Stimulated activated CD8-positive, alpha-beta memory T cell treated with anti-CD3 and anti-CD28 coated beads, Interleukin-12 subunit alpha, Interleukin-12 subunit beta, amount 100 ng/mL, for 24 hours (primary cell): Measurements from ENCODE around the gene ZNF423.

Experiments
- DNase-seq: peaks from one replicate; pipeline ENCODE4 v3.0.0-alpha.2; 2020; ENCODE audit errors: extremely low read depth

The ZNF423 gene

DNA sequence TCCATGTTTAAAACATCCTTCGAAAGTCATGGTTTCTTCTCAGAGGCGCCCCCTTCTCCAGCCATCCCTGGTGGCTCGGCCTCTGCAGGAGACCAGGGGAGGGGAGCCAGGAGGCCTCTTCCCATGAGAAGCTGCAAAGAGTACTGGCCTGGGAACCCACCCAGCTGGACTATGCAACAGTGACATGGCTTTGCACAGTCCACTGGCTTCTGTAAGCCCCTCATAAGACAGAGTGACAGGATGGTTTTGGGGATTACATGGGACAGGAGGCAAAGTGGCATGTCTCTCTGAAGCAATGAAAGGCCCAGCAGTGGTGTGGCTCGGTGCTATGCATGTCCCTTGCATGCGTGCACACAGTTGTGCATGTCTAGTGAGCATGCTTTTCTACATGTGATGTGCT is 382.8 kb downstream of the ZNF423 start:
- DNase-seq = no peak

DNA sequence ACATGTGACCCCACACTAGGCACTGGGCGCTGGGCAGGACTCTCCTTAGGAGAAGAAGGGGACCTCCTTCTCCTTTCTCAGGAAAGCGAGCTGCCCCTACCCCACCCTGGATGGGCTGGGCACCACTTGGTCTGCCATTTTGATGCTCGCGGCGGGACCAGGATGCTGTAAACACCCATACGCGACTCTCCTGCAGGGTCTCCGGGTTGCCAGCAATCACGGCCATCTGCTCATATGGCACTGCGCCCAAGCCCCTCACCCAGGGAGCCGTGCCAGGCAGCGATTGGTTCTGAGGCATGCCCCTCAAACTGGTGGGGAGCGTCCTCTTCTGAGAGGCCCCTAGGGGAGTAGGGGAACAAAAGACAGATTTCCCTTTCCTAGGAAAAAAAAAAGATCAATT is 383.3 kb downstream of the ZNF423 start:
- DNase-seq = no peak

DNA sequence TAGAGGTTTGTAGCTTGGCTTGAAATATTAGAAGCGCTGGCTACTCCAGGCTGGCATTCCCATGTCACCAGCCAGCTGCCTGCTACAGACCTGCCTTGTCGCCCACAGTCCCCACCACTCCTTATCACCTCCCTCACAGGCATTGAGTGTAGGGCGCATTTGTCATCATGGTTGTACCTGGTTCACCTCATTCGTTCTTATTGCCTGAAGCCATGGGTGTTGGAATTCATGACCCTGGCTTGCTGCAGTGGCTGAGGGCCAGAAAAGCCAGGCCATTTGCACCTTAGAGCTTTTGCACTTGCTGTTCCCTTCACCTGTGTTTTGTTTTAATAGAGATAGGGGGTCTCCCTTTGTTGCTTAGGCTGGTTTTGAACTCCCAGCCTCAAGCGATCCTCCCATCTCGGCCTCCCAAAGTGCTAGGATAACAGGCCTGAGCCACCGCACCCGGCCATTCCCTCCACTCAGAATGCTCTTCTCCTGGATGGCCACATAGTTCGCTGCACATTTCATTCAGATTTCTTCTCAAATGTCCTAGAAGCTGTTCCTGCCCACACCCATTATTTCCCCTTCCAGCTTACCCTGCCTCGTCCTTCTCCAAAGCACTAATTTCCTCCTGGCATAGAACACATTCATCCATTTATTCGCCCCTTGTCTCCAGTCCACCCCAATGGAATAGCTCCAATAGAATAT is 384.7 kb downstream of the ZNF423 start:
- no peak for DNase-seq

GRCh38 chr16:49470513-49470991 is 385.4 kb downstream of the ZNF423 start:
- DNase-seq = no peak

DNA sequence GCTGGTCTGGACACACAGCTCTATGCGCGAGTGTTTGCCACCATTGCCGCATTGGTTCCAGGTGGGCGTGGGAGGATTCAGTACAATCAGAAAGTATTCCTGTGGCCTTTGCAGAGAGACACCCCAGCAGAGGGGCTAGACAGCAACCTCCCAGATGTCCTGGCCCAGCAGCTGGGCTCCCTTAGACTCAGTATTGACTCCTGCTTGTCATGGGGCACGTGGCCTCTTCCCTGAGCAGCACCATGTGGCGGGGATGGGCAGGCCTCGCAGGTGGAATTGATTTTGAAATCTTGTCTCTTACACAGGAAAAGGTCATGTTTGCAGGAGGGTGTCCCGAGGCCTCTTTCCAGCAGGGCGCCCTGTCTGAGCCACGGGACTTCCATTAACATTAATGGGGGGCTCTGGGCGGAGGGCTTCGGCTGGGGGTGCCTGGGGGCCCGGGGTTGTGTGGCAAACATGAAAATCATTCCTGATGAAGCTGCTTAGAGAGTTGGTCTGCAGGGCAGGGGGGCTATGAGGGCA is 385.9 kb downstream of the ZNF423 start:
- DNase-seq = no peak

DNA sequence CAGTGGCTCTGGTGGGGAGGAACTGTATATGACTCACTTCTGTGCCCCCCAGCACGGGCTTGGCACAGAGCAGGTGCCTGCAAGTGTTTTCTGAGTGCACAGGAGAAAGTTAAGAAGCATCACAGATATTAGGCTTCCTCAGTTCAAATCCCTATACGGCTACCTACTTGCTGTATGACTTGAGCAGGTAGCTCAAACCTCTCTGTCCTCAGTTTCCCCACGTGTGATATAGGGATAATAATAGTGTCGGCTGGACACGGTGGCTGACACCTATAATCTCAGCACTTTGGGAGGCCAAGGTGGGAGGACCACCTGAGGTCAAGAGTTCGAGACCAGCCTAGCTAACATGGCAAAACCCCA is 386.6 kb downstream of the ZNF423 start:
- no peak for DNase-seq

- DNase-seq = no peak
Measured at GRCh38 chr16:49468611-49469310, 387.2 kb downstream of the ZNF423 start.

GRCh38 chr16:49467540-49468372 is 388.2 kb downstream of the ZNF423 start:
- DNase-seq = no peak

DNA sequence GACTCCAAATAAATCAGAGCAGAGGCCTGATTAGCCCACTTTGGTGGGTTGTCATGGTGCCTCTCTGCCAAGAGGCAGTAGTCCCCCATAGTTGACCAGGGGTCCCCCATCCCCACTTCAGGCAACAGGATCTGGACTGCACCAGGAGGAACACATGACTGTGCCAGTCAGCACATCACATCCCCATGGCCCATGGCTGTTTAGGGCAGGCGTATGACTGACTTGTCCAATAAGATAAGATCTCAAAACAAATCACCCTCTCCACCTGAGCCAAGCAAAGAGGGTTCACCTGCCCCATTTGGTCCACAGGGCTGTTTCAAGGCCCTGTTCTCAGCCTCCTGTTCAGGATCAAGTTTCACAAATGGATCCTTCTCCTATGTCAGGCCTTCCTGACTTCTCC is 389.0 kb downstream of the ZNF423 start:
- no peak for DNase-seq

DNA sequence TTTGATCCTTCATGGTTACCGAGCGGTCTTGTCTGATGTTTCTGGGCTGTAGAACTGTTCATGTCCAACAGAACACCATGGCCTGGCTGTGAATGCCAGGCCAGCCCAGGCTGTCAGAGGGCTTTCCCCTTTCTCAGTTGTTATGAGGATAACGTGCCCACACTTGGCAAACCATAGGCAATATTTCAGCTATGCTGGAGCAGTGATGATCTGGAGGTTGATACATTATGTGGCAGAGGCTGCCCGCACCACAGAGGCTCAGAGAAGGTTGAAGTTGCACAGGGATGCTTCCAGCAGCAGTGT is 389.4 kb downstream of the ZNF423 start:
- no peak for DNase-seq

DNA sequence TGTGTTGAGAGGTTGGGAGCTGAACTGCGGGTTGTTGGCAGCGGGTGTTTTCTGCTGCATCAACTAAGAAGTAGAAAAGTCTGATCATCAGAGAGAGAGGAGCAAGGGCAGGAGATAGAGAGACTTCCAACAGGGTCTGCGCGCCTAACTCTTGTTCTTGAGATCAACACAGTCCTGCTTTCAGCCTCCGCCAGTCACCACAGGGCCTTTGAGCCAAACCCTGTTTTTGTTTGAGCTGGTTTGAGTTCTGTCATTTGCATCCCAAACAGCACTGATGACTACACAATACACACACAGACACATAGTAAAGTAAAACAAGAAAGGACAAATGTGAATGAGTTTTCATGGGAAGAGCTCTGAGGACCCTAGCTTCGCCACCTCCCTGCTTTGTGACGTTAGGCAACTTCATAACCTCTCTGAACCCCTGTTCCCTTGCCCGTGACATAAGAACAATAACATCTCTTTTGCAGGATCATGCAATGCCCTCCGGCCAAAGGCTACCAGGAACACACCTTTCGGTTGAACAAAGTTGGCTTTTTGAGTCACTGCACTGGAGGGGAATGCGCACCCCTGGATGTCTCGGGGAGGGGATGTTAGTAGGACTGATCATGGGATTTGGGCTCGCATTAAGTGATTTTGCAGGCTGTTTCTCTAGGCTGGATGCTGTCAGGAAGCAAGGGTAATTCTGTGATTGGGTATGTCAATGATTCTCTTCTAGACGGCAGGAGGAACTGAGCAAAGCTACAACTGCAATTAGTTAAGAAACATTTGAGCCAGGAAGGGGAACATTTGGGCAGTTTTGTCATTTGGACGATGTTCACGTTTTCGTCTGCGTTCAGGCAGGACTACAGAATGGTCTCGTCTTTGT is 390.0 kb downstream of the ZNF423 start:
- DNase-seq = no peak

DNA sequence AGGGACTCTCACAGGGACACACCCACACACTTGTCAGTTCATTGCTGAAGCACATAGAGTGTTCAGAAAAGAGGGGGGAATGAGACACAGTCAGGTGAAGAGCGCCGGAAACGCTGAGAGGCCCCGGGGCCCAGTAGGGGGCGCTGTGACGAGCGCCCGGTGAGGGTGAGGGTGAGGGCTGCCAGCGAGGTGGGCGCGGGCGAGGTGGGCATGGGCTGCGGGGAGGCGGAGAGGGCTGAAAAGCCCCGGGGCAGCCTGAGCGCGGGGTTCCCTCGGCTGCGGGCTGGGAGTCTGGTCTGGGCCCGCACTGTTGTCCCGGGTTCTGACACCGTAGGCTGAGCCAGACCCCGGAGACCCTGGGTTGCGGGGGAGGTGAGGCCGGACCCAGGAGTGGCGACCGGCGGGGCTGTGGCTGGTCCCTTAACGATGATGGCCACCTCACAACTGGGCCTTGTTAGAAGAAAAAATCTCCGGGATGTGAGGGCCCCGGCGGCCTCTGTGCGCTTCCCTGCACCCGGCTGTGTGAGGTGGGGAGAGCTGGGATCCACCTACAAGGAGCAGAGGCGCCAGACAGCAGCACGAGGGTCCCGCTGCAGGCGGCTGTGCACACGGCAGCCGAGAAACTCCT is 390.9 kb downstream of the ZNF423 start:
- no peak for DNase-seq

DNA sequence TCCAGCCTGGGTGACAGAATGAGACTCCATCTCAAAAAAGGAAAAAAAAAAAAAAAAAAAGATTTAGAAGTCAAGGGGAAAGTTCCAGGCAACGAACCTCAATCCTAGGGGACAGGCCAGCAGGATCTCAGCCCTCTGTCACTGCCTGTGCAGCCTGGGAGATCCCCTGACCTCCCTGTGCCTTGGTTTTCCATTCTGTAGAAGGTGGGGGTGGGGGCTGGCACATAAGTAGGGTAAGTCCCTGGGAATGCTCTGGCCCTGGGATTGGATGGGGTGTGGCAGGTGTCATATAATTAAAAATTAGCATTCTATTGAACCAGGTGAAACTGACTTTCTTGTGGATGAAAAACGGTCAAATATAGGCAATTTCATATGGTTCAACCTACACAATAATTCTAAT is 391.8 kb downstream of the ZNF423 start:
- no peak for DNase-seq

GRCh38 chr16:49463529-49463928 is 392.4 kb downstream of the ZNF423 start:
- DNase-seq = peak; percentile 8

DNA sequence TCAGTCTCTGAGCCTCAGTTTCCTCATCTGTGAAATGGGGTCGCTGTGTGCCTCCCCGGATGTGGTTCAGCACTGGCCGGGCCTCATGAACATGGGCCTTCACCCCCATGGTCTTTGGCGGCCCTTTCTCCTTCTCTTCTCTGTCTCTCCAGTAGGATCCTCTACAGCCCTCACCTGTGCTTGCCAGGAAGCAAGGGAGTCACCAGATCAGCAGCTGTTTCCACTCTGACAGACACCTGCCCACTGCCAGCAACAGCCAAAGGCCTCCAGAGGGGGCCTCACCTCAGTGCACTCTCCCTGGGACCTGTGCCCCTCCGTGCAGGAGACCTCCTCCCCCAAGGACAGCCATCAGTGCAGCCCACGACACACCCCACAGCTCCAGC is 392.9 kb downstream of the ZNF423 start:
- DNase-seq = no peak

DNA sequence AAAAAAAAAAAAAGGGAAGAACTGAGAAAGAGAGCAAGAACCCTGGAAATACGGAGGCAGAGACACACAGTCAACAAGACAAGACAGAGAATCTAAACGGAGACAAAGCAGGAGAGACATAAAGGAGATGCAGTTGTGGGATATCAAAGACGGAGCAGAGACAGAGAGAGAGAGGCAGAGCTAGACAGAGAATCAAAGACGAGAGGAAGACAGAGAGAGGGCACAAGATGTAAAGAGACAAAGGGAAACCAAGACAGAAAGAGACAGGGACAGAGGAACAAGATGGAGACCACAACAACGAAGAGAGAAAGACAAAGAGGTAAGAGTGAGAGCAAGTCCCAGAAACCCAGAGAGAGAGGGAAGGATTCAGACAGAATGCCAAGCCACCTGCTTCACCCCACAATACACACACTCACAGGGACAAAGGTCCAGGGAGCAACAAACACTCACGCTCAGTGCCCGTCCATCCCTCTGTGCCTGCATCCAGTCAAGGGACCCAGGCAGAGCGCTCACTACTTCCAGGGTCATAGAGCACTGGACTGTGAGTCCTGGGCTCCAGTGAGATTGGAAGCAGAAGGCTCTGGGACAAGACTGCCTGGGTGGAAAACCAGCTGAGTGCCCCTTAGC is 393.4 kb downstream of the ZNF423 start:
- no peak for DNase-seq

- no peak for DNase-seq
Measured at GRCh38 chr16:49461517-49461951, 394.4 kb downstream of the ZNF423 start.

DNA sequence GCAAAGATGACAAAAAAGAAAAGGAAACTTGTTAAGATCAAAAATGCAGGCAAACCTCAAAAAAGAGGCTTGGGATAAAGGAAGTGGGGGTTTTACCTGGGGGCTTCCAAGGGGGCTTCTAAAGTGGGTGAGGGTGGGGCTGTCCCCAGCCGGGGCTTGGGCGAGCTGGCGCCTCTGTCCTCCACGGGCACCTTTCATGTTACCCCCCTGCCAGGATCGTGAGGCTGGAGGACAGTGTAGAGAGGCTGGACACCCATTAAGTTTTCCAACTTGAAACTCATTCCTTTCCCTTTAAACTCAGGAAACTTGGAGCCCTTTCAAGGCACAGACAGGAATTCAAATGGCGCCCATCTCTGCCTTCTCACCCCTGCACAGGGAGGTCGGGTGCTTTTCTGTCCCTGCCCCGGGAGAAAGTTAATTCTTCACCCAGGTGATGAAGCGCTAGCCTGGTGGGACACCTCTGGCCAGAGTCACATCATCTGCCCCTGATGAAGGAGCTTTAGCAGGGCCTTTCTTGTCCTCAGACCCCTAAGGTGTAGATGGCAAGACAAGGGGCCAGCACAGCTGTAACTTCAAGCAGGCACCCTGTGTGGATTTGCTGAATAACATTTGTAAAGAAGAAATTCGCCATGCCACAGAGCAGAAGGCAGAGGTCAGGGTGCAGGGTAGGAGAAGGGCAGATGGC is 395.0 kb downstream of the ZNF423 start:
- no peak for DNase-seq

- DNase-seq = no peak
Measured at GRCh38 chr16:49459953-49460735, 395.8 kb downstream of the ZNF423 start.
